Peyer's patch (tissue), 4 donors: ENCODE data around the gene SLAMF1. TPM values are rescaled to one million over a fixed set of nuclear protein-coding genes. Genes with fewer than 3 reads are reported as not detected.
"Not testable (repeated sequence)": the region's sequence is repeated elsewhere in the genome, so short reads cannot be mapped to it uniquely, and the experiment has no call there.

Experiments used
- DNase-seq, 3 donors: peaks; one replicate each; pipeline ENCODE4 v3.0.0-alpha.2; 2017 to 2019
- H3K27ac ChIP-seq, 4 donors: fragments of 200-600 bp; sonication (generic); one replicate each; pipeline ENCODE4 v1.5.1; 2016 to 2019
- H3K27me3 ChIP-seq, 2 donors: fragments of 200-600 bp; sonication (generic); one replicate each; pipeline ENCODE4 v1.5.1; 2019
- H3K36me3 ChIP-seq, 3 donors: fragments of 200-600 bp; sonication (generic); one replicate each; pipeline ENCODE4 v1.5.1; 2016 to 2019
- H3K4me1 ChIP-seq, 4 donors: fragments of 200-600 bp; sonication (generic); one replicate each; pipeline ENCODE4 v1.5.1; 2016 to 2019
- H3K4me3 ChIP-seq, 4 donors: fragments of 200-600 bp; sonication (generic); 1 replicate in 3 of 4; 2 replicates in 1 of 4; pipeline ENCODE4 v1.5.1; 2016 to 2019; ENCODE audit warnings: mild to moderate bottlenecking in 1 of 4
- H3K9me3 ChIP-seq, 4 donors: fragments of 200-600 bp; sonication (generic); one replicate each; pipeline ENCODE4 v1.5.1; 2016 to 2019; ENCODE audit warnings: mild to moderate bottlenecking in 1 of 4
- CTCF ChIP-seq, 6 experiments: fragments of 450-650 bp in 4 of 6; fragments of 200-600 bp in 2 of 6; sonication (generic) in 1 of 6; IDR thresholded peaks; one replicate each; pipeline ENCODE4 v1.5.1; 2017 to 2019; ENCODE audit warnings: antibody characterized with exemption in 6 of 6, mild to moderate bottlenecking in 3 of 6, moderate library complexity in 1 of 6
- POLR2A ChIP-seq, 2 donors: fragments of 450-650 bp; IDR thresholded peaks; one replicate each; pipeline ENCODE4 v1.5.1; 2017; ENCODE audit warnings: antibody characterized with exemption in 2 of 2, mild to moderate bottlenecking in 2 of 2, moderate library complexity in 2 of 2
- total RNA-seq, 4 donors: library from RNA; depleted of rRNA; stranded (reverse); fragments of >200 nt; gene quantifications; one replicate each; pipeline ENCODE4 v1.1.0, GENCODE V29; 2016

SLAMF1 gene
- total RNA-seq, 4 donors from 2014 or later, result 2.5 to 9.1 (median 6.0) TPM; not detected in 1

- H3K27me3 ChIP-seq, result no peaks in the 10 kb centered on the region
- no peak overlapping the region for H3K27ac ChIP-seq
- no peak overlapping the region for H3K4me3 ChIP-seq
- no peak for DNase-seq
- H3K9me3 ChIP-seq, result no peaks in the 10 kb centered on the region
- H3K4me1 ChIP-seq, result no peaks in the 10 kb centered on the region
- H3K36me3 ChIP-seq, result no peaks in the 10 kb centered on the region
- TF ChIP-seq CTCF (IDR thresholded peaks at IDR 0.05) (no peak), POLR2A (IDR thresholded peaks at IDR 0.05) (no peak)
Observed at GRCh38 chr1:160597051-160597450, 49.8 kb downstream of the SLAMF1 start.

GRCh38 chr1:160590488-160590887, 56.4 kb downstream of the SLAMF1 start:
- no peaks in the 10 kb centered on the region for H3K9me3 ChIP-seq
- no peaks in the 10 kb centered on the region for H3K4me1 ChIP-seq
- H3K4me3 ChIP-seq, result no peak overlapping the region
- TF ChIP-seq CTCF (IDR thresholded peaks at IDR 0.05), result no peak
- no peak for TF ChIP-seq POLR2A (IDR thresholded peaks at IDR 0.05)
- H3K27me3 ChIP-seq, result no peaks in the 10 kb centered on the region
- no peak overlapping the region for H3K27ac ChIP-seq
- H3K36me3 ChIP-seq, result no peaks in the 10 kb centered on the region
- no peak for DNase-seq

- Histone ChIP-seq H3K4me1 (no peaks in the 10 kb centered on the region), H3K27ac (no peak overlapping the region), H3K36me3 (no peaks in the 10 kb centered on the region), H3K9me3 (no peaks in the 10 kb centered on the region), H3K27me3 (no peaks in the 10 kb centered on the region), H3K4me3 (no peak overlapping the region)
- DNase-seq, result no peak
- TF ChIP-seq POLR2A (IDR thresholded peaks at IDR 0.05) (no peak), CTCF (IDR thresholded peaks at IDR 0.05) (no peak)
Observed at GRCh38 chr1:160588468-160588867, 58.4 kb downstream of the SLAMF1 start.

GRCh38 chr1:160584784-160585183, 62.1 kb downstream of the SLAMF1 start:
- no peak overlapping the region for H3K4me3 ChIP-seq

GRCh38 chr1:160582976-160583375, 63.9 kb downstream of the SLAMF1 start:
- H3K27ac ChIP-seq, H3K4me1 ChIP-seq, H3K36me3 ChIP-seq, DNase-seq, H3K9me3 ChIP-seq, H3K27me3 ChIP-seq, H3K4me3 ChIP-seq: not testable (repeated sequence)

More at GRCh38 chr1:160584784-160585183, 62.1 kb downstream of the SLAMF1 start:
- H3K27ac ChIP-seq, result no peak overlapping the region
- H3K36me3 ChIP-seq, result no peaks in the 10 kb centered on the region
- H3K4me1 ChIP-seq, result peaks cover 0 to 4% (median 0%) of the 10 kb centered on the region in 4 donors
- H3K9me3 ChIP-seq, result no peaks in the 10 kb centered on the region
- TF ChIP-seq CTCF (IDR thresholded peaks at IDR 0.05) (no peak), POLR2A (IDR thresholded peaks at IDR 0.05) (no peak)
- no peak for DNase-seq
- H3K27me3 ChIP-seq, result no peaks in the 10 kb centered on the region

- no peak for DNase-seq
- Histone ChIP-seq H3K36me3 (no peaks in the 10 kb centered on the region), H3K9me3 (no peaks in the 10 kb centered on the region), H3K4me1 (peaks cover 0 to 4% (median 2%) of the 10 kb centered on the region in 4 donors), H3K4me3 (no peak overlapping the region), H3K27me3 (no peaks in the 10 kb centered on the region), H3K27ac (peak overlapping the region in 2 of 4 donors; percentile 17 to 64)
- TF ChIP-seq CTCF (IDR thresholded peaks at IDR 0.05) (no peak), POLR2A (IDR thresholded peaks at IDR 0.05) (no peak)
Observed at GRCh38 chr1:160581961-160582360, 64.9 kb downstream of the SLAMF1 start.
